K562 (cell line): ENCODE results near the gene SRC. TPM values are rescaled to one million over a fixed set of nuclear protein-coding genes. Genes with fewer than 3 reads are reported as not detected.

ENCODE experiments used
- ATAC-seq: fragments of 200-7000 bp; cut with Tn5 transposase; 3 replicates; pipeline ENCODE4 v1.9.1; 2020; ENCODE audit warnings: moderate library complexity
- BruUV-seq: library from RNA; stranded (reverse); fragments of 400-500 nt; replicated peaks from 2 replicates; lab custom pipeline; 2021; lab: Mats Ljungman, UMichigan
- CTCF ChIA-PET: fragments of 300-600 bp; formaldehyde crosslinking; extraction: SDS; loops from one replicate; lab custom pipeline; 2021; ENCODE audit warnings: low intra/inter-chr PET ratio; lab: Yijun Ruan, JAX
- POLR2A ChIA-PET: fragments of 300-600, 350-650 bp; sonication (Branson Sonifier 250); formaldehyde crosslinking; extraction: SDS; loops from one replicate; lab custom pipeline; 2021; ENCODE audit warnings: antibody characterized with exemption, inconsistent platforms; lab: Yijun Ruan, JAX
- DNase-seq, 4 experiments: peaks; one replicate each; pipeline versions ENCODE4 v3.0.0 to v3.0.0-alpha.2; 2011 to 2018; ENCODE audit warnings: low spot score in 3 of 4, mixed read lengths in 3 of 4; ENCODE audit errors: extremely low read depth in 1 of 4
- FAIRE-seq: peaks from 2 replicates; lab custom pipeline; 2011; peaks lifted over from hg19 to GRCh38; lab: Jason Lieb, UNC
- H2AFZ ChIP-seq: 2 replicates; pipeline ENCODE4 v1.6.0; 2011; ENCODE audit warnings: low read depth, low read length, control low read depth, inconsistent platforms
- H3K27ac ChIP-seq: fragments of 200-600 bp; 3 replicates; pipeline ENCODE4 v1.8.0; 2011; ENCODE audit warnings: low read depth, mild to moderate bottlenecking, control low read depth, inconsistent platforms, low read length, moderate library complexity, mixed read lengths; ENCODE audit errors: extremely low read depth
- H3K27me3 ChIP-seq, 2 experiments: fragments of 300-600 bp in 1 of 2; 2 replicates in 1 of 2; 3 replicates in 1 of 2; pipeline versions ENCODE4 v1.6.0 to v1.8.0; 2011; ENCODE audit warnings: inconsistent platforms in 2 of 2, low read length in 2 of 2, mild to moderate bottlenecking in 1 of 2, mixed read lengths in 1 of 2, moderate library complexity in 1 of 2; ENCODE audit not compliant: control insufficient read depth in 2 of 2, insufficient read depth in 2 of 2
- H3K36me3 ChIP-seq: fragments of 300-600 bp; 3 replicates; pipeline ENCODE4 v1.8.0; 2011; ENCODE audit warnings: mild to moderate bottlenecking, low read length, inconsistent platforms; ENCODE audit not compliant: control insufficient read depth, insufficient read depth
- H3K4me1 ChIP-seq, 2 experiments: fragments of 200-600 bp in 1 of 2; replicated peaks in 1 of 2; 2 replicates in 1 of 2; 3 replicates in 1 of 2; pipeline versions ENCODE4 v1.5.1 to v1.8.0; 2011; ENCODE audit warnings: inconsistent platforms in 2 of 2, low read length in 2 of 2, mild to moderate bottlenecking in 1 of 2, mixed read lengths in 1 of 2, moderate library complexity in 1 of 2; ENCODE audit not compliant: control insufficient read depth in 2 of 2, insufficient read depth in 2 of 2
- H3K4me2 ChIP-seq: 2 replicates; pipeline ENCODE4 v1.6.1; 2011; ENCODE audit warnings: low read length, control low read depth, inconsistent platforms, mixed read lengths; ENCODE audit not compliant: insufficient read depth
- H3K4me3 ChIP-seq: fragments of 200-600 bp; sonication (generic), shearing (Covaris generic); 2 replicates; pipeline ENCODE4 v1.5.1; 2016; ENCODE audit warnings: control low read depth, inconsistent platforms
- H3K79me2 ChIP-seq: fragments of 200-600 bp; 3 replicates; pipeline ENCODE4 v1.8.0; 2011; ENCODE audit warnings: low read length, inconsistent platforms; ENCODE audit not compliant: control insufficient read depth, insufficient read depth
- H3K9ac ChIP-seq, 2 experiments: 2 replicates each; pipeline versions ENCODE4 v1.6.0 to v1.6.1; 2011; ENCODE audit warnings: low read depth in 2 of 2, low read length in 2 of 2, control low read depth in 1 of 2, inconsistent platforms in 1 of 2, mild to moderate bottlenecking in 1 of 2, mixed read lengths in 1 of 2; ENCODE audit not compliant: insufficient read depth in 1 of 2
- H3K9me1 ChIP-seq: one replicate; pipeline ENCODE4 v1.6.0; 2011; ENCODE audit warnings: inconsistent platforms, mild to moderate bottlenecking, low read length, moderate library complexity; ENCODE audit not compliant: control insufficient read depth, insufficient read depth
- H3K9me3 ChIP-seq: replicated peaks from 2 replicates; pipeline ENCODE4 v1.5.1; 2011; ENCODE audit warnings: low read depth, low read length, inconsistent platforms; ENCODE audit not compliant: control insufficient read depth, insufficient read depth
- H4K20me1 ChIP-seq: replicated peaks from 2 replicates; pipeline ENCODE4 v1.6.1; 2011; ENCODE audit warnings: low read length, inconsistent platforms, mixed read lengths; ENCODE audit not compliant: control insufficient read depth, insufficient read depth
- ARID2 ChIP-seq: fragments of 450-650 bp; IDR thresholded peaks from 2 replicates; pipeline ENCODE4 v1.6.1; 2017; ENCODE audit warnings: antibody characterized with exemption, mild to moderate bottlenecking
- CHD7 ChIP-seq: fragments of 200-600 bp; sonication (generic); IDR thresholded peaks from one replicate; pipeline ENCODE4 v1.6.1; 2012; ENCODE audit warnings: mild to moderate bottlenecking, low read depth, low read length, inconsistent platforms
- CXXC5 ChIP-seq: fragments of 250-450 bp; sonication (Bioruptor Pico); IDR thresholded peaks from 2 replicates; pipeline ENCODE4 v1.8.0; 2022; ENCODE audit warnings: inconsistent platforms, mild to moderate bottlenecking, moderate library complexity
- KHSRP ChIP-seq: fragments of 450-650 bp; IDR thresholded peaks from 2 replicates; pipeline ENCODE4 v1.6.1; 2017
- MYC ChIP-seq, 2 experiments: fragments of 250-450 bp in 1 of 2; sonication (Bioruptor Pico) in 1 of 2; IDR thresholded peaks; 2 replicates each; pipeline versions ENCODE4 v1.5.1 to v1.6.1; 2012 to 2021; ENCODE audit warnings: low read depth in 2 of 2, borderline replicate concordance in 1 of 2, improper control_type of control experiment in 1 of 2, low read length in 1 of 2, mild to moderate bottlenecking in 1 of 2, moderate library complexity in 1 of 2
- NCOR1 ChIP-seq: fragments of 450-650 bp; IDR thresholded peaks from 2 replicates; pipeline ENCODE4 v1.6.1; 2016; ENCODE audit warnings: mild to moderate bottlenecking, moderate library complexity
- PML ChIP-seq: IDR thresholded peaks from 2 replicates; pipeline ENCODE4 v1.6.1; 2012; ENCODE audit warnings: low read length, inconsistent platforms
- ZNF174 ChIP-seq: fragments of 250-450 bp; sonication (Bioruptor Pico); IDR thresholded peaks from 2 replicates; pipeline ENCODE4 v1.4.0; 2020; ENCODE audit warnings: mild to moderate bottlenecking
- ZNF347 ChIP-seq: fragments of 450-650 bp; formaldehyde crosslinking; IDR thresholded peaks from 2 replicates; pipeline ENCODE4 v1.4.0; 2020; ENCODE audit warnings: low read depth, mild to moderate bottlenecking, moderate library complexity
- WGBS: fragments of 100-300 bp; shearing (Covaris generic); methylation state at CpG from one replicate; pipeline ENCODE4 v1.1.6; 2016; ENCODE audit warnings: low coverage, mixed read lengths; ENCODE audit not compliant: insufficient coverage; ENCODE audit errors: missing lambda C conversion rate; 5-methylcytosine and 5-hydroxymethylcytosine counted together
- in situ Hi-C: fragments of 300-500 bp; cut with MboI; formaldehyde crosslinking; loops from 4 replicates; pipeline ENCODE4 v1.15.0; 2018; ENCODE audit warnings: inconsistent platforms, mixed read lengths
- intact Hi-C: fragments of 100-400 bp; cut with micrococcal nuclease; formaldehyde crosslinking; loops from 2 replicates; pipeline ENCODE4 v1.14.2; 2022
- polyA plus RNA-seq, 8 experiments: library from polyadenylated mRNA; depleted of rRNA in 4 of 8; stranded (reverse) in 5 of 8; unstranded in 3 of 8; fragments of >200 nt; fragmentation: Nextera tagmentation in 2 of 8; fragmentation: Illumina TruSeq in 1 of 8; extraction: Ambion mirVana in 2 of 8; extraction: Trizol in 1 of 8; gene quantifications; 2 replicates each; pipeline versions ENCODE4 v1.2.1 to v1.2.3, GENCODE V29; 2011 to 2014; ENCODE audit warnings: inconsistent platforms in 1 of 8, missing spikeins in 1 of 8
- total RNA-seq, 7 experiments: library from RNA; depleted of rRNA in 6 of 7; stranded (reverse); fragments of >200 nt in 6 of 7; fragmentation: Illumina TruSeq in 2 of 7; extraction: Trizol in 2 of 7; gene quantifications; 2 replicates each; pipeline versions ENCODE4 v1.2.1 to v1.2.3, GENCODE V29; 2011 to 2021; ENCODE audit warnings: low replicate concordance in 1 of 7

The SRC gene
- total and polyA plus RNA-seq, 9 of the 15 experiments (the other 6 are each of a cell fraction or from before 2014, with no cell fraction given): 0.06 to 8.5 (median 3.1) TPM

DNA sequence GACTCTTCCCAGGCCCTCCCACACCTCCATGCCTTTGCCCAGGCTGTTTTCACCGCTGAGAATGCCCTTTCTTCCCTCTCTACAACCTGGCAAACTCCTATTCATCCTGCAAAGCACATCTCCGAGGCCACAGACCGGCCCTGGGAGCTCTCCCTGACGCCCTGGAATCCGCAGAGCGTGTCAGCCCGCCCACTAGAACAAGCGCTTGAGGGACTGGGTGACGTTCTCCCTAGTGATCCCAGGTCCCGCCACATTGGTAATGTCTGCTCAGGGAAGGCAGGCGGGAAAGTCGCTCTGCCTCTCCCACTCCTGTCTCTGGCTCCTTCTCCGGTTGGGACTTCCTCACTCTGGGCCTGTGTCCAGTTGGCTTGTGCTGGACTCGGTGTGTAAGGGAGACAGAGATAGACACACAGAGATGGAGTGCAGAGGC is 61.6 kb downstream of the SRC start:
- ATAC-seq (no peak), DNase-seq (no peak), FAIRE-seq (no peak)
- no TSS peak for BruUV-seq
- no peaks in the 10 kb centered on the region for H3K36me3 ChIP-seq
- peaks cover 5% of the 10 kb centered on the region for H3K9me1 ChIP-seq
- POLR2A ChIA-PET: no interaction called here
- intact Hi-C loops: no loop called here
- no peak overlapping the region for H3K4me3 ChIP-seq
- no peaks in the 10 kb centered on the region for H3K9me3 ChIP-seq
- H3K27me3 ChIP-seq: peaks cover 37 to 48% of the 10 kb centered on the region in 2 experiments
- no peak overlapping the region for H3K27ac ChIP-seq
- WGBS: 46% methylated on average over 11 of the region's 14 CpGs
- peaks cover 8% of the 10 kb centered on the region; the same call in 1 of the 2 replicates for H4K20me1 ChIP-seq
- H3K4me1 ChIP-seq: peaks cover 10 to 19% of the 10 kb centered on the region in 2 experiments; a peak in 4 of 5 replicates
- H2AFZ ChIP-seq: 0 out of 2 replicates have a peak overlapping the region, but pooled peaks have one; percentile 37
- CTCF ChIA-PET: no interaction called here
- H3K4me2 ChIP-seq: no peak overlapping the region
- peak overlapping the region in 1 of 2 experiments; percentile 6; a peak in 1 of 4 replicates for H3K9ac ChIP-seq
- in situ Hi-C loops: no loop called here
- H3K79me2 ChIP-seq: no peaks in the 10 kb centered on the region
- TF ChIP-seq NCOR1 (no peak), KHSRP (no peak), CHD7 (no peak), ARID2 (no peak), CXXC5 (no peak), ZNF174 (CRISPR knock-in tag) (no peak), ZNF347 (CRISPR knock-in tag) (no peak), MYC (IDR thresholded peaks at IDR 0.05; ENCODE audit: low read depth, low read length) (no peak), MYC (CRISPR knock-in tag; IDR thresholded peaks at IDR 0.05; ENCODE audit: borderline replicate concordance, low read depth) (no peak), PML (no peak)
